Measurements from ENCODE around the gene CYP26B1. TPM values are rescaled to one million over a fixed set of nuclear protein-coding genes. Genes with fewer than 3 reads are reported as not detected.

CYP26B1 gene
- polyA plus RNA-seq, 1 experiment: 0.27 TPM

DNA sequence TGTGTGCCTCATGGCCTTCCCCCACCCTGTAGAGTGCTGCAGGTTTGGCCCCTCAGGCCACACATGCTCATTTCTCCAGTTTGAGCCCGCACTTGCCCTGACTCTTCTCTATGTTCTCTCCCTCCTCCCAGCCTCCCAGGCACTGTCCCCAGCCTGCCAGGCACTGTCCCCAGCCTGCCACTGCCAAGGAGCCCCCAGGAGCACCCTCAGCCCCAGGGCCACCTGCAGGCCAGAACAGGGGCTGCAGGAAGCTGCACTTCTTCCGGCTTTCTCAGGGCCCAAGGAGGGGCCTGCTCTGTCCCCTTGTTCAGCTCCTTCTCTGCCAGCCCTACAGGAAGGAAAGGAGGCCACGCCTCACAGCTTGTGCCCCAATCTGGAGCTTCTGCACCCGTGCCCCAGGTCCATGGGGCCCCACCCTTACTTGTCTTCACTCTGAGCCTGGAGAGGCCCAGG lies 31.6 kb downstream of the CYP26B1 start:
- DNase-seq (ENCODE audit: low read depth): no peak
- H3K27me3 ChIP-seq (ENCODE audit: control insufficient read depth, insufficient read depth, low read length): peaks cover 3% of the 10 kb centered on the region; the same call in 1 of the 2 replicates
- no peak overlapping the region for H3K4me3 ChIP-seq (ENCODE audit: low read depth, low read length)
- ChIA-PET POLR2A (no interaction called here), CTCF (interaction anchor here (0.9 to 1.8 kb wide), 3 partner anchors 22 to 506 kb away, joined by 3 to 6 read pairs (median 3); no protein-coding TSS in a partner anchor)
- no peaks in the 10 kb centered on the region for H3K36me3 ChIP-seq (ENCODE audit: control insufficient read depth, insufficient read depth, low read length)
- TF ChIP-seq, protein P1, sequence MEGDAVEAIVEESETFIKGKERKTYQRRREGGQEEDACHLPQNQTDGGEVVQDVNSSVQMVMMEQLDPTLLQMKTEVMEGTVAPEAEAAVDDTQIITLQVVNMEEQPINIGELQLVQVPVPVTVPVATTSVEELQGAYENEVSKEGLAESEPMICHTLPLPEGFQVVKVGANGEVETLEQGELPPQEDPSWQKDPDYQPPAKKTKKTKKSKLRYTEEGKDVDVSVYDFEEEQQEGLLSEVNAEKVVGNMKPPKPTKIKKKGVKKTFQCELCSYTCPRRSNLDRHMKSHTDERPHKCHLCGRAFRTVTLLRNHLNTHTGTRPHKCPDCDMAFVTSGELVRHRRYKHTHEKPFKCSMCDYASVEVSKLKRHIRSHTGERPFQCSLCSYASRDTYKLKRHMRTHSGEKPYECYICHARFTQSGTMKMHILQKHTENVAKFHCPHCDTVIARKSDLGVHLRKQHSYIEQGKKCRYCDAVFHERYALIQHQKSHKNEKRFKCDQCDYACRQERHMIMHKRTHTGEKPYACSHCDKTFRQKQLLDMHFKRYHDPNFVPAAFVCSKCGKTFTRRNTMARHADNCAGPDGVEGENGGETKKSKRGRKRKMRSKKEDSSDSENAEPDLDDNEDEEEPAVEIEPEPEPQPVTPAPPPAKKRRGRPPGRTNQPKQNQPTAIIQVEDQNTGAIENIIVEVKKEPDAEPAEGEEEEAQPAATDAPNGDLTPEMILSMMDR (IDR thresholded peaks at IDR 0.05; ENCODE audit: insufficient read depth, low read depth, low read length): peak; percentile 60

DNA sequence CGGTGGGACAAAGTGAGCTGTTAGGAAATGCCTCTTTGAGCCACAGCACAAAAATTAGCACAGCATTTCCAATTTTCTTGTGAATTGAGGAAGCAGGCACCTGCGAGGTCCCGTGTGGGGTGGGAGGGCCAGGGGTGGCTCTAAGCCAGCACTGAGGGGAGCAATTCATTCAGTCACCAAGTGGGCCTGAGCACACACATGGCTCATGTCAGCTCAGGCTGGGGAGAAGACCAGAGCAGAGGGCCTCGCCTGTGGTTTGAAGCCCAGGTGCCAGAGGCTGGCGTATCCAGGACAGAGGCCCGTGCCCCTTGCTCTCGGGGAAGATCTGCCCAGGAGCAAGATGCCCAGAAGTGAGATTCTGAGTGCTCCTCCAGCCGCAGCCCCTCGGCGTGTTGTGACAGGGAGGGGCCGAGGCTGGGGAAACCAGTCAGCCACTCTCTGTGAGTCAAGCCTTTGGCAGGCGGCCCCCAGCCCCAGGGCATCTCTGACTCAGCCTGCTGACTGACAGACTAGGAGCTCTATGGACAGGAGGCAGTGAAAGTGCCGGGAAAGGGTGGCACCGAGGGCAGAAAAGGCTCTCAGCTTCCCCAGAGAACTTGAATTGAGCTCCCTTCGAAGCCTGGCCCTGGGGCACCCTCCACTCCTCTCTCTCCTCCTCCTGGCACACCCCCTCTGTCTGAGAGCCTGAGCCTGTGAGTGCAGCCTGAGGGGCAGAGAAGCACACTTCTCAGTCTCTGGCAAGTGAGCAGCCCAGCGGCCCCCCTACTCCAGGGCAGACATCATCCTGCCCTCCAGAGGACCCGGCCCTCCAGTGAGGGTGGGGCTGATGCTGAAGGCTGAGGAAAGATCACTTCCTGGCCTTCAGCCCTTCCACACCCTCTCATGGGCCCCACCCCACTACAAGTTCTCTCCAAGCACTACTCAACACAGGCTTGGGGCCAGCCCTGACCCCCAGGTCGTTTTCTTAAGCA lies 32.3 kb downstream of the CYP26B1 start:
- Histone ChIP-seq H3K27me3 (ENCODE audit: control insufficient read depth, insufficient read depth, low read length) (peaks cover 3% of the 10 kb centered on the region; the same call in 1 of the 2 replicates), H3K4me3 (ENCODE audit: low read depth, low read length) (no peak overlapping the region), H3K36me3 (ENCODE audit: control insufficient read depth, insufficient read depth, low read length) (no peaks in the 10 kb centered on the region)
- TF ChIP-seq, protein P1 (IDR thresholded peaks at IDR 0.05; ENCODE audit: insufficient read depth, low read depth, low read length): no peak
- CTCF ChIA-PET: interaction anchor here (0.9 to 1.8 kb wide), 3 partner anchors 22 to 505 kb away, joined by 3 to 6 read pairs (median 3); no protein-coding TSS in a partner anchor
- peak; percentile 72 for DNase-seq (ENCODE audit: low read depth)
- POLR2A ChIA-PET: no interaction called here

DNA sequence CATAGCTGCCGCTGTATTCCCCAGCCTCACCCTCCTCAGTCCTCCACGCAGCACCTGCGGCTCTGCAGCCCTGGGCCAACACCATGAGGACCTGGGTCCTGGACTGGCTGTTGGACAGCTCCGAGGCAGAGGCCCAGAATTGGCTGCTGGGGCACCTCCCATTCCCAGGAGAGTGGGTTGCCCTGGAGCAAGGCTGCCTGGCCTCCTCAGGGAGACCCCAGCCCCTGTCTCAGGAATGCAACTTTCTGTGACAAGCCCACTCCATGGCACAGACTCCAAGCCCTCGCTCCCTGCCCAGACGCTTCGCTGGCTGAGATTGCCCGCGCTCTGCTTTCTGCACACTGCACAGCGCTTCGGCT lies 33.0 kb downstream of the CYP26B1 start:
- Histone ChIP-seq H3K4me3 (ENCODE audit: low read depth, low read length) (no peak overlapping the region), H3K27me3 (ENCODE audit: control insufficient read depth, insufficient read depth, low read length) (peaks cover 2% of the 10 kb centered on the region; the same call in 1 of the 2 replicates), H3K36me3 (ENCODE audit: control insufficient read depth, insufficient read depth, low read length) (no peaks in the 10 kb centered on the region)
- ChIA-PET POLR2A (no interaction called here), CTCF (interaction anchor here (1.8 kb wide), 1 partner anchor 23 kb away, joined by 6 read pairs; no protein-coding TSS in a partner anchor)
- no peak for DNase-seq (ENCODE audit: low read depth)
- TF ChIP-seq, protein P1 (IDR thresholded peaks at IDR 0.05; ENCODE audit: insufficient read depth, low read depth, low read length): no peak

DNA sequence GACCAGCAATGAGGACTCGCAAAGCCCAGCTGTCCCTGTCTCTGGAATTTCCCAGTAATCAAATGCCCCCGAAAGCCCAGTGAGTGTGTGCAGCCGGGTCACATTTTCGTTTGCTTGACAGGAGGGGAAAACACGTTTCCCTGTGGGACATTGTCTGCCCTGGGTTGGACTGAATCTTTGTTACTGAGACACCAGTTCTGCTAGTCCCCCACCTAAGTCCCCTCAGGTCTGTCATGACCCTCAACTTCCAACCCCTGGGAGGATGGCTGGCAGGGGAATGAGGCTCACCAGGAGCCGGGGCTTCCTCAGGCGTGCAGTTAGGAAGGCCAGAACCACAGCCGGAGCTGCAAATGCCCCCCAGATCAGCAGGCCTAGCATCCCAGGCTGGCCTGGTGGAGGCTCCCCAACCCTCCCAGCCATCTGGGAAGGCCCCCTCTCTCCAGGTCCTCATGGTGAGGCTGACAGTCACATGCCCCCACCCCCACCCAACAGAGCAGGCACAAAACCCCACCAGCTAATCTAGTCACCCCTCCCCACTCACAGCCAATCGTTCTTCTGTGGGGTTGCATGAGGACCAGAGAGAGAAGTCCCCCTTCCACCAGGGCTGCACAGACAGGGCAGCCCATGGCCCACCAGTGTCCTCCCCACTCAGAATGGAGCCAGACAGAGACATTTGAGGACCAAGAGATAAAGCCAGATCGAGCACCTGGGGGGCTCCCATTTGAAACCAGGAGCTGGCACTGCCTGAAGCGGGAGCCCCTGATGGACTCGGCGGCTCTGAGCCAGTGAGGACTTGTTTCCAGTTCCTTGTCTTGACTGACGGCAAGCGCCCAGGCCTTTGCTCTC lies 33.6 kb downstream of the CYP26B1 start:
- TF ChIP-seq, protein P1 (IDR thresholded peaks at IDR 0.05; ENCODE audit: insufficient read depth, low read depth, low read length): no peak
- ChIA-PET POLR2A (no interaction called here), CTCF (interaction anchor here (1.8 kb wide), 1 partner anchor 24 kb away, joined by 6 read pairs; no protein-coding TSS in a partner anchor)
- no peak overlapping the region for H3K4me3 ChIP-seq (ENCODE audit: low read depth, low read length)
- H3K27me3 ChIP-seq (ENCODE audit: control insufficient read depth, insufficient read depth, low read length): no peaks in the 10 kb centered on the region
- no peak for DNase-seq (ENCODE audit: low read depth)
- no peaks in the 10 kb centered on the region for H3K36me3 ChIP-seq (ENCODE audit: control insufficient read depth, insufficient read depth, low read length)

Measured in BJ (cell line).